Measurements from ENCODE around the gene DCHS2.

DCHS2 gene

GRCh38 chr4:154329939-154330338, 161.7 kb downstream of the DCHS2 start:
- no peak for TF ChIP-seq CTCF (IDR thresholded peaks at IDR 0.05; ENCODE audit: low read depth, low read length)
- H3K4me3 ChIP-seq (ENCODE audit: low read depth, low read length), result no peak overlapping the region

GRCh38 chr4:154329268-154329868, 162.2 kb downstream of the DCHS2 start:
- TF ChIP-seq CTCF (IDR thresholded peaks at IDR 0.05; ENCODE audit: low read depth, low read length), result no peak
- no peak overlapping the region for H3K4me3 ChIP-seq (ENCODE audit: low read depth, low read length)

DNA sequence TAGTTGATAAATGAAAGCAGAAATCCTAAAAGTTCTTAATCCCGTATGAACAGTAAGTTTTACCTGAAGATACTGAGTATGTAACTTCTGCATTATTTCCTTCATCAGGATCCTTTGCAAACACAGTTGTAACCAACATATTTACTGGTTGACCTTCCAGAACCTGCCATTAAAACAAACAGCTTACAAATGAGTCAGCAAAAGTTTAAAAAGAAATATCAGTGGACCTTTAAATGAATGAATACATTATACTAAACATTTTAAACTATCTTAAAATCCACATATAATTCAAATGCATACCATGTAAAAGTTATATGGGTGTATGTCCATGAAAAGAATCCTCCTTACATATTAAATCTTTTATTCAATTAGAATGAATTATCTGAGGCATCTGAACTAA, 163.6 kb downstream of the DCHS2 start:
- no peak for TF ChIP-seq CTCF (IDR thresholded peaks at IDR 0.05; ENCODE audit: low read depth, low read length)

GRCh38 chr4:154320521-154320920, 171.1 kb downstream of the DCHS2 start:
- TF ChIP-seq CTCF (IDR thresholded peaks at IDR 0.05; ENCODE audit: low read depth, low read length), result no peak
- no peak overlapping the region for H3K4me3 ChIP-seq (ENCODE audit: low read depth, low read length)

More for the DNA sequence above, 163.6 kb downstream of the DCHS2 start:
- H3K4me3 ChIP-seq (ENCODE audit: low read depth, low read length), result no peak overlapping the region

- H3K4me3 ChIP-seq (ENCODE audit: low read depth, low read length), result no peak overlapping the region
- no peak for TF ChIP-seq CTCF (IDR thresholded peaks at IDR 0.05; ENCODE audit: low read depth, low read length)
These were observed 171.9 kb downstream of the DCHS2 start for GRCh38 chr4:154319736-154320135.

GRCh38 chr4:154317201-154317999, 174.2 kb downstream of the DCHS2 start:
- no peak overlapping the region for H3K4me3 ChIP-seq (ENCODE audit: low read depth, low read length)
- no peak for TF ChIP-seq CTCF (IDR thresholded peaks at IDR 0.05; ENCODE audit: low read depth, low read length)

DNA sequence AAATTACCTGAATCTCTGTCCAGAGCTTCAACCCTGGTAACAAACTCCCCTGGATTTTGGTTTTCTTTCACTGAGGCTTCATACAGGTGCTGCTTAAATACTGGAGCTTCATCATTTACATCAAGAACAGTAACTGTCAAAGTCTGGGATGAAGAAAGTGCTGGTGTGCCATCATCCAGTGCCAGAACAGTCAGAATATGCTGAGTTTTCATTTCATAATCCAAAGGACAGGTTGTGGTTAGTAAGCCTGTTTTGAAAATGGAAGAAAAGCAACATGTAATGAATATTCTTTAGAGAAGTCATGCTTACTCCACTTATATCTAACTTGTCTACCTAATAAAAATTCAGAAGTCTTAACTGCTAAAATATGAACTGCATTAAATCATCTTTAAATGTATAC, 175.9 kb downstream of the DCHS2 start:
- no peak for TF ChIP-seq CTCF (IDR thresholded peaks at IDR 0.05; ENCODE audit: low read depth, low read length)
- no peak overlapping the region for H3K4me3 ChIP-seq (ENCODE audit: low read depth, low read length)

All from WI38 (cell line).